Right ventricle myocardium inferior (tissue), 1 donor: ENCODE results near the gene EXD3. TPM values are rescaled to one million over a fixed set of nuclear protein-coding genes. Genes with fewer than 3 reads are reported as not detected.
"Not testable (repeated sequence)": the region's sequence is repeated elsewhere in the genome, so short reads cannot be mapped to it uniquely, and the experiment has no call there.

Experiments used
- ATAC-seq: fragments of 200-7000 bp; cut with Tn5 transposase; one replicate; pipeline ENCODE4 v1.9.1; 2020; ENCODE audit warnings: mild to moderate bottlenecking, moderate library complexity
- DNase-seq: peaks from one replicate; pipeline ENCODE4 v3.0.0; 2021; ENCODE audit errors: missing footprints
- intact Hi-C: fragments of 100-400 bp; cut with DNase I; formaldehyde crosslinking; loops from one replicate; pipeline ENCODE4 v1.11.0; 2022
- total RNA-seq: library from RNA; stranded (reverse); fragmentation: NEBNext Ultra II Directional; extraction: Animal tissue kit (Norgen Biotek cat#: 25700); gene quantifications from one replicate; pipeline ENCODE4 v1.2.1, GENCODE V29; 2021
- donor health status: DM: no; HTN: yes; CAD: no; lungs with severe emphysema.

EXD3 gene
- total RNA-seq, 1 donor from 2014 or later = 6.8 TPM

- intact Hi-C loops, ATAC-seq, DNase-seq: not testable (repeated sequence)
Measured at GRCh38 chr9:137378688-137379410, 44.1 kb downstream of the EXD3 start.

GRCh38 chr9:137376386-137376785 lies 46.6 kb downstream of the EXD3 start:
- no peak for DNase-seq
- intact Hi-C loops = no loop called here

GRCh38 chr9:137375321-137376058 lies 47.5 kb downstream of the EXD3 start:
- DNase-seq = no peak

More at GRCh38 chr9:137376386-137376785, 46.6 kb downstream of the EXD3 start:
- no peak for ATAC-seq

GRCh38 chr9:137374131-137374845 lies 48.7 kb downstream of the EXD3 start:
- intact Hi-C loops = no loop called here
- ATAC-seq = no peak
- no peak for DNase-seq

More at GRCh38 chr9:137375321-137376058, 47.5 kb downstream of the EXD3 start:
- no peak for ATAC-seq
- intact Hi-C loops = no loop called here

- DNase-seq = no peak
- intact Hi-C loops = no loop called here
- no peak for ATAC-seq
Measured at GRCh38 chr9:137373611-137373980, 49.4 kb downstream of the EXD3 start.

- no peak for DNase-seq
- no peak for ATAC-seq
- intact Hi-C loops = no loop called here
Measured at GRCh38 chr9:137372693-137373610, 50.0 kb downstream of the EXD3 start.

GRCh38 chr9:137371946-137372651 lies 50.9 kb downstream of the EXD3 start:
- intact Hi-C loops = no loop called here
- DNase-seq = no peak
- no peak for ATAC-seq

- DNase-seq (no peak), ATAC-seq (no peak)
- intact Hi-C loops = no loop called here
Measured at GRCh38 chr9:137371521-137371941, 51.4 kb downstream of the EXD3 start.

- DNase-seq = no peak
- intact Hi-C loops = no loop called here
- no peak for ATAC-seq
Measured at GRCh38 chr9:137370865-137371520, 52.0 kb downstream of the EXD3 start.

- intact Hi-C loops = no loop called here
- DNase-seq (no peak), ATAC-seq (no peak)
Measured at GRCh38 chr9:137369911-137370764, 52.8 kb downstream of the EXD3 start.

- no peak for ATAC-seq
- no peak for DNase-seq
- intact Hi-C loops = no loop called here
Measured at GRCh38 chr9:137369061-137369787, 53.7 kb downstream of the EXD3 start.

- intact Hi-C loops = no loop called here
- peak; percentile 69 for DNase-seq
- ATAC-seq = peak; percentile 45
Measured at GRCh38 chr9:137368431-137369035, 54.4 kb downstream of the EXD3 start.

GRCh38 chr9:137367506-137368430 lies 55.2 kb downstream of the EXD3 start:
- ATAC-seq (no peak), DNase-seq (peak; percentile 60)
- intact Hi-C loops = no loop called here

- DNase-seq (no peak), ATAC-seq (no peak)
- intact Hi-C loops = no loop called here
Measured at GRCh38 chr9:137366891-137367381, 56.0 kb downstream of the EXD3 start.

GRCh38 chr9:137366445-137366810 lies 56.5 kb downstream of the EXD3 start:
- DNase-seq (no peak), ATAC-seq (no peak)
- intact Hi-C loops = no loop called here
